ENCODE results near the gene COL5A1. TPM values are rescaled to one million over a fixed set of nuclear protein-coding genes. Genes with fewer than 3 reads are reported as not detected.

The COL5A1 gene
- total RNA-seq, 4 donors from 2014 or later, result 1.6 to 2.8 (median 2.3) TPM

DNA sequence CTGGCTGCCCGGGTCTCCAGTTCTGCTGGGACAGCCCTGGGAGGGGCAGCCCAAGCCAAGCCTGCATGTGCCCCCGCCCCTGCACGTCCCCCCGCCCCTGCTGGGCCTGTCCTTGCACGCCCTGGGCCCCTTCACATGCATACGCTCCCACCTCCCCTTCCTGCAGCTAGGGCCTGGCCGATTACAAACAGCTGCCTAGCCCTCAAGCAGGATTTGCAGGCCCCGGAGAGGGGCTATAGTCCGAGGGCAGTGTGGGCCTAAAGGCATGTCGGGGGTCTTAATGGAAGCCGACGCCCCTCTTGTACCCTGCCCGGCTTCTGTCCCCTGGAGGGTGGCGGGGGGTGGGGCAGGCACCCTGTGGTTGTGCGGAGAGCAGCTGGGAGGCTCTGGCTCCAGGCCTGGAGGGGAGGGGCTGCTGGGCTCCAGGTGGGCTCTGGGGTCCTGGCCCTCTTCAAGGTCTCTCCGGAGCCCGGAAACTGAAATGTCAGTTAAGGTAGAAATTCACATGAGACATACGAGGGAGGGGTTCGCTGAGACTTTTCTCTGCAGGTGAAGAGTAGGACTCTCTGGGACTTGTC is 16.9 kb downstream of the COL5A1 start:
- no peak overlapping the region for H3K4me3 ChIP-seq
- no peak overlapping the region for H3K27ac ChIP-seq
- in situ Hi-C loops (cut with MboI; ENCODE audit: low sequenced_read_pairs in 4 of 4) (no loop called here), intact Hi-C loops (cut with DNase I; ENCODE audit: low total_unique reads) (no loop called here)
- no peak for DNase-seq
- peaks cover 11 to 13% (median 12%) of the 10 kb centered on the region in 3 donors for H3K27me3 ChIP-seq
- H3K4me1 ChIP-seq, result no peaks in the 10 kb centered on the region
- H3K36me3 ChIP-seq, result no peaks in the 10 kb centered on the region
- no peaks in the 10 kb centered on the region for H3K9me3 ChIP-seq
- TF ChIP-seq, protein P1, sequence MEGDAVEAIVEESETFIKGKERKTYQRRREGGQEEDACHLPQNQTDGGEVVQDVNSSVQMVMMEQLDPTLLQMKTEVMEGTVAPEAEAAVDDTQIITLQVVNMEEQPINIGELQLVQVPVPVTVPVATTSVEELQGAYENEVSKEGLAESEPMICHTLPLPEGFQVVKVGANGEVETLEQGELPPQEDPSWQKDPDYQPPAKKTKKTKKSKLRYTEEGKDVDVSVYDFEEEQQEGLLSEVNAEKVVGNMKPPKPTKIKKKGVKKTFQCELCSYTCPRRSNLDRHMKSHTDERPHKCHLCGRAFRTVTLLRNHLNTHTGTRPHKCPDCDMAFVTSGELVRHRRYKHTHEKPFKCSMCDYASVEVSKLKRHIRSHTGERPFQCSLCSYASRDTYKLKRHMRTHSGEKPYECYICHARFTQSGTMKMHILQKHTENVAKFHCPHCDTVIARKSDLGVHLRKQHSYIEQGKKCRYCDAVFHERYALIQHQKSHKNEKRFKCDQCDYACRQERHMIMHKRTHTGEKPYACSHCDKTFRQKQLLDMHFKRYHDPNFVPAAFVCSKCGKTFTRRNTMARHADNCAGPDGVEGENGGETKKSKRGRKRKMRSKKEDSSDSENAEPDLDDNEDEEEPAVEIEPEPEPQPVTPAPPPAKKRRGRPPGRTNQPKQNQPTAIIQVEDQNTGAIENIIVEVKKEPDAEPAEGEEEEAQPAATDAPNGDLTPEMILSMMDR (IDR thresholded peaks at IDR 0.05 in 4 of 5, conservative IDR thresholded peaks at IDR 0.05 in 1 of 5), result no peak
- TF ChIP-seq POLR2A (IDR thresholded peaks at IDR 0.05), result no peak
- ATAC-seq, result no peak

DNA sequence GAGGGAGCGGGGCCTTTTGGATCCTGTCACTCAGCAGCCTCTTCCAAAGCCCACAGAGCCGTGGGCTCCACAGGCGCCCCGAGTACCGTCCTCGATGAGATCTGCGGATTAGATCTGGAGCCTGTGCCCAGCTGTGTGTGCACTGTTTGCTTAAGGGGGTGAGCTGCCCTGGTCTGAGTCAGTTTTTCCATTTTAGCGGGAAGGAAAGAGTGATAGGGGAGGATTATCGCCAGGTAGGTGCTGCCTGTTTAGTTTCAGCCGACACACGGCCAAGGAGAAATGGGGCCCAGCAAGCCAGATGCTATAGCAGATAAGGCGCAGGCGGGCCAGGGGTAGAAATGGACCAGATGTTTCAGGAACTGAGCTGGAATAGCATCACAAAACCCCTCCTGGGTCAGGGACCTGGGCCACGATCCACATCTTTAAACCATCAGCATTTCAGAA is 18.1 kb downstream of the COL5A1 start:
- intact Hi-C loops (cut with DNase I; ENCODE audit: low total_unique reads), result no loop called here
- in situ Hi-C loops (cut with MboI; ENCODE audit: low sequenced_read_pairs in 4 of 4), result no loop called here
- ATAC-seq, result no peak
- no peak for DNase-seq
- peaks cover 12 to 16% (median 13%) of the 10 kb centered on the region in 3 donors for H3K27me3 ChIP-seq
- H3K9me3 ChIP-seq, result no peaks in the 10 kb centered on the region
- H3K4me1 ChIP-seq, result no peaks in the 10 kb centered on the region
- H3K27ac ChIP-seq, result no peak overlapping the region
- no peaks in the 10 kb centered on the region for H3K36me3 ChIP-seq
- TF ChIP-seq, protein P1 (IDR thresholded peaks at IDR 0.05 in 4 of 5, conservative IDR thresholded peaks at IDR 0.05 in 1 of 5), result no peak
- no peak for TF ChIP-seq POLR2A (IDR thresholded peaks at IDR 0.05)
- no peak overlapping the region for H3K4me3 ChIP-seq

DNA sequence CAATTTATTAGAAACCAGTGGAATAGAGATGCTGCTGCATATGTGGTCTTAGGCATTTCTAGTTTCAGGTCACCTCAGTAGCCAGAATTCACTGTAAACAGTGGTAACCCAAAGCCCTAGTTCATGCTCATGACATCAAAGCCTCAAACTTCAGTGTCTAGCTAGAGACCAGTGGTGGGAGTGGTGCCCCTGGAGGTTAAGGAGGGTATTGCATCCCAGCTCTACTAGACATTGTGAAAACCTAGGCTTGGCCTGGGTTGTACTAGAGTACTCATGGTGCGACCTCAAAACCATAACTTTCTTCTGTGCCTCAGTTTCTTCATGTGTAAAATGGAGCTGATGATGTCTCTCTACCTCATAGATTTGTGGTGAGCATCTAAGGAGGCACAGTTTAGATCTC is 18.8 kb downstream of the COL5A1 start:
- ATAC-seq (no peak), DNase-seq (no peak)
- Histone ChIP-seq H3K4me1 (no peaks in the 10 kb centered on the region), H3K4me3 (no peak overlapping the region), H3K27me3 (peaks cover 12 to 16% (median 13%) of the 10 kb centered on the region in 3 donors), H3K9me3 (no peaks in the 10 kb centered on the region), H3K36me3 (no peaks in the 10 kb centered on the region), H3K27ac (no peak overlapping the region)
- TF ChIP-seq POLR2A (IDR thresholded peaks at IDR 0.05), result no peak
- TF ChIP-seq, protein P1 (IDR thresholded peaks at IDR 0.05 in 4 of 5, conservative IDR thresholded peaks at IDR 0.05 in 1 of 5), result no peak
- in situ Hi-C loops (cut with MboI; ENCODE audit: low sequenced_read_pairs in 4 of 4) (no loop called here), intact Hi-C loops (cut with DNase I; ENCODE audit: low total_unique reads) (no loop called here)

DNA sequence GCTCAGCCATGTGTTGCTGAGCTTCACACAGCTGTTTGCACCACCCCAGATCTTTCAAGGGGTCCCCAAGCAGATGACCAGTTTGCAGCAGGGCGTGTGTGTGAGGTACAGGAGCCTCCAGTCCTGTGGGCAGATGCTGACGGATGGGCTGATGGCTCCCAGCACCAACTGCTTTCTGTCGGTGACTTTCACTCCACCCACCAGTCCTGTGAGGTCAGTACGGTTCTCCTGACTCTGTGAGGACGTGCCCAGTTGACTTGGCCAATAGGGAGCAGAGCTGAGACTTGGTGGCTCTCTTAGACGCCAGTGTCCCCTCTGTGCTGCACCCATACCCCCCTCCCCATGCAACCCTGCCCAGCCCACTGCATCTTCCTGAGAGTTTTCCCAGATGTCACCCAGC is 19.7 kb downstream of the COL5A1 start:
- in situ Hi-C loops (cut with MboI; ENCODE audit: low sequenced_read_pairs in 4 of 4), result no loop called here
- Histone ChIP-seq H3K4me3 (no peak overlapping the region), H3K9me3 (no peaks in the 10 kb centered on the region), H3K27me3 (peaks cover 12 to 16% (median 13%) of the 10 kb centered on the region in 3 donors), H3K27ac (peak overlapping the region in 2 of 4 donors; percentile 46 to 47), H3K36me3 (no peaks in the 10 kb centered on the region), H3K4me1 (no peaks in the 10 kb centered on the region)
- no peak for DNase-seq
- no peak for TF ChIP-seq POLR2A (IDR thresholded peaks at IDR 0.05)
- TF ChIP-seq, protein P1 (IDR thresholded peaks at IDR 0.05 in 4 of 5, conservative IDR thresholded peaks at IDR 0.05 in 1 of 5), result no peak
- intact Hi-C loops (cut with DNase I; ENCODE audit: low total_unique reads), result no loop called here
- ATAC-seq, result no peak

DNA sequence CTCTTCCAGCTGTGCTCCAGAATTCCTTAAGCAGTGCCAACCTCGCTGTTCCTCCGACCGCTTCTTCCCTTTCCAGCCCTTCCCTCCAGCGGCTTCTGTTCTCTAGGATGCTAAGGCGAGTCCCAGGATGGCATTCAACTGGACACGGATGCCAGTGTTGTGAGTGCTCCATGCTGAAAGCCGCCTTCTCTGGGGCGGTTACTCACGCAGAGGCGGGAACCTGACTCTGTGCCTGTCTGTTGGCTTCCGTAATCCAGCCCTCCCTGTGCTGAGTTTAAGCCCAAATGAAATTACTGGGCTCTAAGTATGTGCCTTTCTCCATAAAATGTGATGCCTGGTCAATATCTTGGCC is 20.2 kb downstream of the COL5A1 start:
- no peak for DNase-seq
- ATAC-seq, result peak; percentile 37 to 68
- intact Hi-C loops (cut with DNase I; ENCODE audit: low total_unique reads) (no loop called here), in situ Hi-C loops (cut with MboI; ENCODE audit: low sequenced_read_pairs in 4 of 4) (no loop called here)
- TF ChIP-seq, protein P1 (IDR thresholded peaks at IDR 0.05 in 4 of 5, conservative IDR thresholded peaks at IDR 0.05 in 1 of 5), result no peak
- TF ChIP-seq POLR2A (IDR thresholded peaks at IDR 0.05), result no peak
- Histone ChIP-seq H3K4me3 (no peak overlapping the region), H3K9me3 (no peaks in the 10 kb centered on the region), H3K4me1 (no peaks in the 10 kb centered on the region), H3K27ac (peak overlapping the region in 2 of 4 donors; percentile 46 to 47), H3K27me3 (peaks cover 12 to 16% (median 13%) of the 10 kb centered on the region in 3 donors), H3K36me3 (no peaks in the 10 kb centered on the region)
